OCI-LY1 (cell line): ENCODE measurements around the gene BNIP5.

Experiments
- H2AFZ ChIP-seq: fragments of 200-600 bp; sonication (generic), shearing (Covaris generic); 2 replicates; pipeline ENCODE4 v1.6.0; 2014; ENCODE audit warnings: antibody characterized with exemption, mild to moderate bottlenecking, low read length
- H3F3A ChIP-seq: fragments of 200-600 bp; sonication (generic), shearing (Covaris generic); 2 replicates; pipeline ENCODE4 v1.6.0; 2014; ENCODE audit warnings: mild to moderate bottlenecking, antibody characterized with exemption, low read length, moderate library complexity; ENCODE audit not compliant: insufficient read depth
- H3K27ac ChIP-seq: fragments of 200-600 bp; sonication (generic); 2 replicates; pipeline ENCODE4 v1.5.1; 2014; ENCODE audit warnings: low read length, mixed run types, mild to moderate bottlenecking, low read depth; ENCODE audit not compliant: poor library complexity, severe bottlenecking
- H3K27me3 ChIP-seq: fragments of 200-600 bp; sonication (generic); 2 replicates; pipeline ENCODE4 v1.6.0; 2014; ENCODE audit warnings: antibody characterized with exemption, mild to moderate bottlenecking, low read length, moderate library complexity; ENCODE audit not compliant: insufficient read depth
- H3K36me3 ChIP-seq: fragments of 200-600 bp; sonication (generic); 2 replicates; pipeline ENCODE4 v1.6.1; 2014; ENCODE audit warnings: mild to moderate bottlenecking, antibody characterized with exemption, low read length, moderate library complexity, mixed read lengths; ENCODE audit not compliant: insufficient read depth
- H3K4me1 ChIP-seq: fragments of 200-600 bp; sonication (generic); 2 replicates; pipeline ENCODE4 v1.5.1; 2014; ENCODE audit warnings: mild to moderate bottlenecking, low read length, moderate library complexity; ENCODE audit not compliant: insufficient read depth, severe bottlenecking
- H3K4me2 ChIP-seq: fragments of 200-600 bp; sonication (generic), shearing (Covaris generic); 2 replicates; pipeline ENCODE4 v1.6.1; 2014; ENCODE audit warnings: low read length
- H3K4me3 ChIP-seq: fragments of 200-600 bp; sonication (generic); 2 replicates; pipeline ENCODE4 v1.5.1; 2014; ENCODE audit warnings: low read length, low read depth, mild to moderate bottlenecking, mixed read lengths; ENCODE audit not compliant: poor library complexity, severe bottlenecking
- H3K79me2 ChIP-seq: fragments of 200-600 bp; shearing (Covaris generic); 2 replicates; pipeline ENCODE4 v1.6.1; 2016; ENCODE audit warnings: mixed run types, low read length, mixed read lengths; ENCODE audit not compliant: insufficient read depth
- H3K9ac ChIP-seq: fragments of 200-600 bp; sonication (generic), shearing (Covaris generic); 2 replicates; pipeline ENCODE4 v1.6.1; 2014; ENCODE audit warnings: mild to moderate bottlenecking, low read length, mixed read lengths
- H3K9me2 ChIP-seq: fragments of 200-600 bp; sonication (generic), shearing (Covaris generic); 2 replicates; pipeline ENCODE4 v1.6.1; 2014; ENCODE audit warnings: low read depth, mild to moderate bottlenecking, low read length, mixed read lengths
- H3K9me3 ChIP-seq: fragments of 200-600 bp; shearing (Covaris generic); 2 replicates; pipeline ENCODE4 v1.6.1; 2014; ENCODE audit warnings: low read length, mixed read lengths
- H4K20me1 ChIP-seq: fragments of 200-600 bp; sonication (generic), shearing (Covaris generic); 2 replicates; pipeline ENCODE4 v1.6.0; 2016; ENCODE audit warnings: mild to moderate bottlenecking, low read length; ENCODE audit not compliant: insufficient read depth
- EZH2 ChIP-seq: fragments of 200-600 bp; sonication (generic), shearing (Covaris generic); IDR thresholded peaks from 2 replicates; pipeline ENCODE4 v1.8.0; 2017; ENCODE audit warnings: borderline replicate concordance, mixed run types, mild to moderate bottlenecking, antibody characterized with exemption, low read length, moderate library complexity, mixed read lengths
- TF ChIP-seq, protein P1 (sequence below): fragments of 200-600 bp; sonication (generic), shearing (Covaris generic); IDR thresholded peaks from 2 replicates; pipeline ENCODE4 v1.5.1; 2017; ENCODE audit warnings: mild to moderate bottlenecking, antibody characterized with exemption, low read length, moderate library complexity, mixed read lengths

Gene BNIP5

DNA sequence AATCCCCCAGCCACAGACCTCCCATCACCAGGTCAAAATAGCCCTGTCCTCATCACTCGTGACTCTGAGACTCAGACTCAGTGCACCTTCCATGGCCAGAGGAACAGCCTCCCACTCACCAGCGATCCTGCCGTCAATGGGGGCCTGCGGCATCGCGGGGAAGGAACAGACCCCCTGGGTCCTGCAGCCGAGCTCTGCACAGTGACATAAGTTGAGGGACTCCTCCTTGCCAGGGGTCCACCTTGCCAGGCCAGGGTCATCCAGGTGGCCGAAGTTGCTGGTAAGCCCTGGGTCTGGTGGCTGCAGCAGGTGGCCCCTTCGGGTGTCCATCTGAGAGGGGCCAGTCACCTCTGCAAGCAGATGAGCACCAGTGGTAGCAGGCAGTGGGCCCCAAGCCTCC, 34.5 kb upstream of the BNIP5 start:
- Histone ChIP-seq H3K79me2 (no peaks in the 10 kb centered on the region), H3K27ac (no peak overlapping the region), H3K9me3 (no peaks in the 10 kb centered on the region), H2AFZ (no peak overlapping the region), H3K4me3 (no peak overlapping the region), H3K27me3 (peaks cover 7% of the 10 kb centered on the region; the same call in 1 of the 2 replicates), H3K4me1 (no peaks in the 10 kb centered on the region), H3K9ac (no peak overlapping the region), H3K4me2 (no peak overlapping the region), H3K36me3 (no peaks in the 10 kb centered on the region), H3F3A (no peaks in the 10 kb centered on the region), H4K20me1 (no peaks in the 10 kb centered on the region), H3K9me2 (no peaks in the 10 kb centered on the region)
- no peak for TF ChIP-seq EZH2
- TF ChIP-seq, protein P1, sequence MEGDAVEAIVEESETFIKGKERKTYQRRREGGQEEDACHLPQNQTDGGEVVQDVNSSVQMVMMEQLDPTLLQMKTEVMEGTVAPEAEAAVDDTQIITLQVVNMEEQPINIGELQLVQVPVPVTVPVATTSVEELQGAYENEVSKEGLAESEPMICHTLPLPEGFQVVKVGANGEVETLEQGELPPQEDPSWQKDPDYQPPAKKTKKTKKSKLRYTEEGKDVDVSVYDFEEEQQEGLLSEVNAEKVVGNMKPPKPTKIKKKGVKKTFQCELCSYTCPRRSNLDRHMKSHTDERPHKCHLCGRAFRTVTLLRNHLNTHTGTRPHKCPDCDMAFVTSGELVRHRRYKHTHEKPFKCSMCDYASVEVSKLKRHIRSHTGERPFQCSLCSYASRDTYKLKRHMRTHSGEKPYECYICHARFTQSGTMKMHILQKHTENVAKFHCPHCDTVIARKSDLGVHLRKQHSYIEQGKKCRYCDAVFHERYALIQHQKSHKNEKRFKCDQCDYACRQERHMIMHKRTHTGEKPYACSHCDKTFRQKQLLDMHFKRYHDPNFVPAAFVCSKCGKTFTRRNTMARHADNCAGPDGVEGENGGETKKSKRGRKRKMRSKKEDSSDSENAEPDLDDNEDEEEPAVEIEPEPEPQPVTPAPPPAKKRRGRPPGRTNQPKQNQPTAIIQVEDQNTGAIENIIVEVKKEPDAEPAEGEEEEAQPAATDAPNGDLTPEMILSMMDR, result no peak

- Histone ChIP-seq H3K79me2 (no peaks in the 10 kb centered on the region), H3K4me1 (no peaks in the 10 kb centered on the region), H3K4me2 (no peak overlapping the region), H3K27ac (no peak overlapping the region), H3K9ac (no peak overlapping the region), H3F3A (no peaks in the 10 kb centered on the region), H3K9me3 (no peaks in the 10 kb centered on the region), H3K36me3 (no peaks in the 10 kb centered on the region), H4K20me1 (no peaks in the 10 kb centered on the region), H3K9me2 (no peaks in the 10 kb centered on the region), H3K4me3 (no peak overlapping the region), H2AFZ (no peak overlapping the region), H3K27me3 (peaks cover 7% of the 10 kb centered on the region; the same call in 1 of the 2 replicates)
- TF ChIP-seq EZH2, result no peak
- TF ChIP-seq, protein P1, result no peak
Measured at GRCh38 chr6:36370638-36371037, 34.0 kb upstream of the BNIP5 start.

DNA sequence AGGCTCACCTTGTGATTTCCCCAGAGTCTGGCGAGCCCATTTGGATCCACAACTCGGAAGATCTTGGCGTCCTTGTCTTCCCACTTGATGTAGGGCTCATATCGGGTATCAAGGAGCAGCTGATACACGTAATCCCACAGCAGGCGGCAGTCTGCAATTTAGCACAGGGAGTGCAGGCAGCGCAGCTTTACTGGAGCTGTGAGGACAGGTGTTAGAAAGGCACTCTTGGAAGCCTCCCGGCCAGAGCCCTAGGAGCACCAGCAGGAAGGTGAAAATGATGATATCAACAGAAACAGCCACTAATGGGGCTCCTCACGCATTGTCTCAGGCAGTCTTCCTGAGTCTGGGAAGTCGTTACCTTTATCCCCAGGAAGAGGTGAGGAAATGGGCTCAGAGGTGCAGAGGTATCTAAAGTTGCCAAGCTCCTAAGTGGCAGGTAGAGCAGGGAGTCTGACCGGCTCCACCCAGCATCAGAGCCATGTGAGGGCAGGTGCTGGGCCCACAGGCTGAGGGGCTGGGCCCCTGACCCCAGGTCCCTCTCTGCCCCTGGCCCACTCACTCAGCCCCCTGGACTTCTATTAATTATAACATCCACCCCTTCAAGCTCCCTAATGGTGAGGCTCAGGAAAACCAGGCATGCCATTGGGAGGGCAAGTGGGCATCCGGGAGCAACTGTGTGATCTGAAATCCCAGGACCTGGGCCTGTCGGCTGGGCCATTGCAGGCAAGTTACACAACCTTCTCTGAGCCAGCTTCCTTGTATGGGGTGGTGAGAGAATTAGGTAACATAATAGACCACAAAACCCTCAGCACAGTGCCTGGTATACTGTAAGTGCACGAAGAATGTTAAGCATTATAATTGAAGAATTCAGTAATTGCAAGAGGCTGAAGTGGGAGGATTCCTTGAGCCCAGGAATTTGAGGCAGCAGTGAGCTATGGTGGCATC, 32.5 kb upstream of the BNIP5 start:
- Histone ChIP-seq H3K27ac (no peak overlapping the region), H3K4me1 (no peaks in the 10 kb centered on the region), H3K27me3 (peaks cover 7% of the 10 kb centered on the region; the same call in 1 of the 2 replicates), H3K9me2 (no peaks in the 10 kb centered on the region), H3K4me2 (no peak overlapping the region), H3K9me3 (no peaks in the 10 kb centered on the region), H3K36me3 (no peaks in the 10 kb centered on the region), H4K20me1 (no peaks in the 10 kb centered on the region), H3K79me2 (no peaks in the 10 kb centered on the region), H3K9ac (no peak overlapping the region), H2AFZ (no peak overlapping the region), H3K4me3 (no peak overlapping the region), H3F3A (no peaks in the 10 kb centered on the region)
- no peak for TF ChIP-seq EZH2
- TF ChIP-seq, protein P1, result no peak
